ENCODE data around the gene OCA2.

DNA sequence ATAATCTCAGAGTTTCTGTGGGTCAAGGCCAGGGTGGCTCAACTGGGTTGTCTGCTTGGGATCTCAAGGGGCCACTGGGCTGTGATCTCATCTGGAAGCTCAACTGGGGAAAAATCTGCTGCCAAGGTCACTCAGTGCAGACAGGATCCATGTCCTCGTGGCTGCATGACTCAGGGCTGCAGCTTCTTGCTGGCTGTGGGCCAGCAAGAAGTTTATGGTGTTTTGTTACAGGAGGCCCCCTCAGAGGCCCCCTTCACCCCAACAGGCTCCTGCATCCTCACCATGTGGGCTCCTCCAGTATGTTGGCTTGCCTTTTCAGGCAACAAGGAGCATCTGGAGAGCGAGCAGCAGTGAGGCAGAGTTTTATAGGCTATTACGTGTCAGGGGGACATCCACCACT, 14.6 kb downstream of the OCA2 start:
- no peak for TF ChIP-seq CTCF (IDR thresholded peaks at IDR 0.05; ENCODE audit: insufficient read depth, low read length, poor library complexity, severe bottlenecking)
- no peak for TF ChIP-seq EZH2phosphoT487 (conservative IDR thresholded peaks at IDR 0.05; ENCODE audit: low read length)
